Adipocyte (in vitro differentiated cells): Measurements from ENCODE around the gene NAGPA.

ENCODE experiments used
- DNase-seq: peaks from one replicate; pipeline ENCODE4 v3.0.0-alpha.2; 2015; ENCODE audit warnings: low read depth
- H3K27me3 ChIP-seq: replicated peaks from 2 replicates; pipeline ENCODE4 v1.7.0; 2013; ENCODE audit warnings: mild to moderate bottlenecking, low read length, moderate library complexity; ENCODE audit not compliant: control insufficient read depth, insufficient read depth
- H3K36me3 ChIP-seq: 2 replicates; pipeline ENCODE4 v1.7.0; 2013; ENCODE audit warnings: low read length, mild to moderate bottlenecking, moderate library complexity; ENCODE audit not compliant: control insufficient read depth, insufficient read depth, severe bottlenecking
- H3K4me1 ChIP-seq: 2 replicates; pipeline ENCODE4 v1.7.0; 2013; ENCODE audit warnings: mild to moderate bottlenecking, low read length, moderate library complexity; ENCODE audit not compliant: control insufficient read depth, insufficient read depth
- H3K4me3 ChIP-seq: 2 replicates; pipeline ENCODE4 v1.7.0; 2013; ENCODE audit warnings: mild to moderate bottlenecking, low read length, moderate library complexity
- H3K9ac ChIP-seq: 2 replicates; pipeline ENCODE4 v1.7.0; 2013; ENCODE audit warnings: mild to moderate bottlenecking, low read length, moderate library complexity
- H3K9me3 ChIP-seq: 2 replicates; pipeline ENCODE4 v1.7.0; 2013; ENCODE audit warnings: mild to moderate bottlenecking, low read length, moderate library complexity; ENCODE audit not compliant: control insufficient read depth

The NAGPA gene

GRCh38 chr16:5000573-5001001, 33.1 kb downstream of the NAGPA start:
- no peak overlapping the region for H3K4me3 ChIP-seq
- no peaks in the 10 kb centered on the region for H3K9me3 ChIP-seq
- DNase-seq: no peak
- H3K36me3 ChIP-seq: no peaks in the 10 kb centered on the region
- no peaks in the 10 kb centered on the region for H3K4me1 ChIP-seq
- H3K9ac ChIP-seq: no peak overlapping the region
- H3K27me3 ChIP-seq: peaks cover 16% of the 10 kb centered on the region

- peak; percentile 34 for DNase-seq
- H3K9me3 ChIP-seq: no peaks in the 10 kb centered on the region
- H3K9ac ChIP-seq: no peak overlapping the region
- H3K4me1 ChIP-seq: no peaks in the 10 kb centered on the region
- H3K4me3 ChIP-seq: no peak overlapping the region
- H3K36me3 ChIP-seq: no peaks in the 10 kb centered on the region
- no peaks in the 10 kb centered on the region for H3K27me3 ChIP-seq
Measured at GRCh38 chr16:4994719-4995434, 38.9 kb downstream of the NAGPA start.

GRCh38 chr16:4991754-4992153, 42.0 kb downstream of the NAGPA start:
- Histone ChIP-seq H3K4me1 (no peaks in the 10 kb centered on the region), H3K9me3 (peaks cover 4% of the 10 kb centered on the region), H3K9ac (no peak overlapping the region), H3K27me3 (peaks cover 23% of the 10 kb centered on the region), H3K36me3 (no peaks in the 10 kb centered on the region), H3K4me3 (no peak overlapping the region)
- no peak for DNase-seq

GRCh38 chr16:4990415-4990814, 43.3 kb downstream of the NAGPA start:
- H3K4me3 ChIP-seq: no peak overlapping the region
- no peaks in the 10 kb centered on the region for H3K4me1 ChIP-seq
- H3K27me3 ChIP-seq: peaks cover 29% of the 10 kb centered on the region
- DNase-seq: no peak
- H3K9ac ChIP-seq: no peak overlapping the region
- H3K9me3 ChIP-seq: peaks cover 11% of the 10 kb centered on the region
- no peaks in the 10 kb centered on the region for H3K36me3 ChIP-seq

GRCh38 chr16:4989391-4990006, 44.2 kb downstream of the NAGPA start:
- no peak overlapping the region for H3K9ac ChIP-seq
- H3K9me3 ChIP-seq: peaks cover 11% of the 10 kb centered on the region
- no peak overlapping the region for H3K4me3 ChIP-seq
- no peak for DNase-seq
- H3K4me1 ChIP-seq: no peaks in the 10 kb centered on the region
- peaks cover 29% of the 10 kb centered on the region for H3K27me3 ChIP-seq
- H3K36me3 ChIP-seq: no peaks in the 10 kb centered on the region

- no peak for DNase-seq
Measured at GRCh38 chr16:4988647-4989046, 45.1 kb downstream of the NAGPA start.

GRCh38 chr16:4987580-4988374, 46.0 kb downstream of the NAGPA start:
- Histone ChIP-seq H3K9ac (no peak overlapping the region), H3K4me1 (no peaks in the 10 kb centered on the region), H3K9me3 (peaks cover 16% of the 10 kb centered on the region), H3K4me3 (no peak overlapping the region), H3K27me3 (peaks cover 29% of the 10 kb centered on the region), H3K36me3 (no peaks in the 10 kb centered on the region)
- no peak for DNase-seq

More at GRCh38 chr16:4988647-4989046, 45.1 kb downstream of the NAGPA start:
- Histone ChIP-seq H3K9me3 (peaks cover 16% of the 10 kb centered on the region), H3K27me3 (peaks cover 29% of the 10 kb centered on the region), H3K9ac (no peak overlapping the region), H3K4me1 (no peaks in the 10 kb centered on the region), H3K4me3 (no peak overlapping the region), H3K36me3 (no peaks in the 10 kb centered on the region)

- no peak overlapping the region for H3K9ac ChIP-seq
- H3K27me3 ChIP-seq: peaks cover 29% of the 10 kb centered on the region
- no peaks in the 10 kb centered on the region for H3K4me1 ChIP-seq
- H3K4me3 ChIP-seq: no peak overlapping the region
- no peak for DNase-seq
- H3K9me3 ChIP-seq: peaks cover 16% of the 10 kb centered on the region
- no peaks in the 10 kb centered on the region for H3K36me3 ChIP-seq
Measured at GRCh38 chr16:4987250-4987579, 46.5 kb downstream of the NAGPA start.

- peaks cover 16% of the 10 kb centered on the region for H3K9me3 ChIP-seq
- H3K9ac ChIP-seq: no peak overlapping the region
- no peaks in the 10 kb centered on the region for H3K4me1 ChIP-seq
- H3K4me3 ChIP-seq: no peak overlapping the region
- no peaks in the 10 kb centered on the region for H3K36me3 ChIP-seq
- peaks cover 41% of the 10 kb centered on the region for H3K27me3 ChIP-seq
- DNase-seq: no peak
Measured at GRCh38 chr16:4984174-4984990, 49.4 kb downstream of the NAGPA start.

- no peak overlapping the region for H3K9ac ChIP-seq
- peaks cover 16% of the 10 kb centered on the region for H3K9me3 ChIP-seq
- no peak overlapping the region for H3K4me3 ChIP-seq
- peaks cover 34% of the 10 kb centered on the region for H3K27me3 ChIP-seq
- no peaks in the 10 kb centered on the region for H3K4me1 ChIP-seq
- DNase-seq: no peak
- H3K36me3 ChIP-seq: no peaks in the 10 kb centered on the region
Measured at GRCh38 chr16:4982056-4982867, 51.5 kb downstream of the NAGPA start.
